ENCODE data around the gene ZNF26.
"Not testable (repeated sequence)": the region's sequence is repeated elsewhere in the genome, so short reads cannot be mapped to it uniquely, and the experiment has no call there.

The ZNF26 gene

GRCh38 chr12:132955094-132956010, 30.8 kb upstream of the ZNF26 start:
- no peak for DNase-seq (ENCODE audit: low spot score)

GRCh38 chr12:132956011-132956788, 30.0 kb upstream of the ZNF26 start, which contains the start of gene ZNF605:
TSS of gene ZNF605 (minus strand) at chr12:132956306. CDS start at chr12:132945635, 10,671 bp downstream.
- DNase-seq (ENCODE audit: low spot score) = peak; percentile 88

GRCh38 chr12:132961790-132962189, 24.4 kb upstream of the ZNF26 start:
- not testable (repeated sequence) for DNase-seq (ENCODE audit: low spot score)

DNA sequence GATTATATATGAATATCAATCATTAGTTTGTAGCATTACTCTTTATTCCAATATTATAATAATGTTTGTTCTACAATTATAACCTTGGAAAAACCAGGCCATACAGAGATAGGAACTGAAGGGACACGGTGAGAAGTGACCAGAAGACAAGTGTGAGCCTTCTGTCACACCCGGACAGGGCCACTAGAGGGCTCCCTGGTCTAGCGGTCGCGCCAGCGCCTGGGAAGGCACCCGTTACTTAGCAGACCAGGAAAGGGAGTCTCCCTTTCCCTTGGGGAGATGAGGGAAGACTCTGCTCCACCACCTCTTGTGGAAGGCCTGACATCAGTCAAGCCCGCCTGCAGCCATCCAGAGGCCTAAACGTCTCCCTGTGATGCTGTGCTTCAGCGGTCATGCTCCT, 22.2 kb upstream of the ZNF26 start:
- DNase-seq (ENCODE audit: low spot score) = not testable (repeated sequence)

GRCh38 chr12:132965796-132966195, 20.4 kb upstream of the ZNF26 start:
- no peak for DNase-seq (ENCODE audit: low spot score)

DNA sequence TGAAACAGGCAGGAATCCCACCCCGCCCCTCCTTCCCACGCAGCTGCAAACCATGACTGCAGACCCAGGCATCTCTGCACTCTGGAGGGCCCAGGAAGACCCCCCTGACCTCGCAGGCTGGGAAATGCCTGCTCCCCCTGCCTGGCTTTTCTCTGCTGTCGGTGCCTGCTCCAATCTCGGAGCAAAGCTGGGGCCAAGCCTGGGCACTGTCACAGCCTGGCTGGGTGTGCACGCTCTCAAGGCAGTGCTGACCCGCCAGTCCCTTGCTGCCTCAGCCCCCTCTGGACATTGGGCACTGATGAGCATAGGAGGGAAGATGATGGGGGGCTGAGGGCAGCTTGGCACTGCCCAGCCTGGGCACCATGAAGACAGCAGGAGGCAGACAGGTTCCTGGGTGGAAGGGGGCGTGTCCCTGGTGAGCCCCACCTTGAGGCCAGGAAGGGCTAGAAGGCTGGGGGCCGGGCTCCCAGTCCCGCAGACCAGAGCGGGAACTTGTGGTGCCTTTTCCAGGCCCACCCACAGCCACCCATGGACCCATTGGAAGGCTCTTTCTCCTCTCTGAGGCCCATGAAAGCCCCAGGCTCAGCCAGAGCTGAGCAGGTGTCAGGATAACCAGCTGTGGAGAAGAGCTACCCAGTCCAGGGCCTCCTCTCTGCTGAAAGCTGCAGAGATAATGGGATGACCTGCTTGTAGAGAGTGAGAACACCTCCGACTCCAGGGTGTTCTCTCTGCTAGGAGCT, 19.3 kb upstream of the ZNF26 start:
- DNase-seq (ENCODE audit: low spot score) = no peak

GRCh38 chr12:132967736-132968135, 18.4 kb upstream of the ZNF26 start:
- DNase-seq (ENCODE audit: low spot score) = no peak

DNA sequence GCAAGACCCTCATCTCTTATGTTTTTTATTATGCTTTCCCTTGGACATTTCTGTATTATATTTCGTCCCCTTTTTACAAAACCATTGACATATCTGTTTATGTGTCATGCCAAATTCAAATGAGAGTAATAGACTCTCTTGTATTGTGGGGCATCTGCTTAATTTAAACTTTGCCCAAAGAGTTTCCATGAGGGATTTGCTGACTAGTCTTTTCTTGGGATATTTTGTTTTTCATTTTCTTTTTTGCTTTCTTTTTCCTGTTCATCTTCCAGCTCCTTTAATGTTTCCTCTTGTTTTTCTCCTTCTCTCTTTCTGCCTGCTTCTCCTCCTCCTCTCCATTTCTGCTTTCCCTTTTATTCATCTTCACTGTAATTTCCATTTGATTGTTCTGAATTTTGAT, 13.8 kb upstream of the ZNF26 start:
- DNase-seq (ENCODE audit: low spot score) = no peak

- DNase-seq (ENCODE audit: low spot score) = not testable (repeated sequence)
Observed at GRCh38 chr12:132976870-132977269, 9.3 kb upstream of the ZNF26 start.

GRCh38 chr12:132986885-132987225, 688 bp downstream of the ZNF26 start:
- DNase-seq (ENCODE audit: low spot score) = no peak

DNA sequence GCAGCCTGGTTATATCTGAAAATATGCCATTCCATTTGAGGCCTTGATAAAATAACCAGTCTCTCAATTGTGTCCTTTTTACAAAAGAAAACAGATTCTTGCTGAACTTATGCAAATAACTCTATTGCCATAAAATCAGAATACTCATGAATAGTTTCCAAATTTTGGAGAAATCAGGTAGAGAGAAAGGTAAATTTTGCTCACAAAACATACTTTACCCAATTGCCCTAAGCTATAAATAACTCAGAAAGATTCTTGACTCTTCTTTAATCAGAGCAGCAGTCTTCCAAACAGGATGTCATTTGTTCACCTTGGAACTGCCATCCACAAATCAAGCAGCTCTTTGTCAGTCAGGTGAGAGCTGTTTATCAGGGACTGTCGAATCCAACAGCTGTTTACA, 12.6 kb downstream of the ZNF26 start:
- DNase-seq (ENCODE audit: low spot score) = no peak

GRCh38 chr12:133010657-133011297, 24.6 kb downstream of the ZNF26 start:
- DNase-seq (ENCODE audit: low spot score) = no peak

DNA sequence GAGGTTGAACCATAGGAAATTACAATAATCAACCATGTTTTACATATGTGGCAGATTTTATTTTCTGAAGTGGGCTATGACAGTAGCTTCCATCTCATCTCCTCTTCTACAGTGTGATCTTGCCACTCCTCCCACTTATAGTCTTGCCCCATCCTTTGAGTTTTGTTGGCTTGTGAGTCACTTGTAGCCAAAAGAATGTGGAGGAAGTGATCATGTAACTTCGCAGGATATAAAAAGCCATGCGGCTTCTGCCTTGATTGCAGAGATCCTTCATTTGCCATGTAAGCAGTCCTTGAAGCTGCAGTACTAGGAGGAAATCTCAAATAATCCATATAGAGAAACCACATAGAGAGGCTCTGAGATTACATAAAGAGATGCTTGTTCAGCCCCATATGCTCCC, 37.4 kb downstream of the ZNF26 start:
- no peak for DNase-seq (ENCODE audit: low spot score)

DNA sequence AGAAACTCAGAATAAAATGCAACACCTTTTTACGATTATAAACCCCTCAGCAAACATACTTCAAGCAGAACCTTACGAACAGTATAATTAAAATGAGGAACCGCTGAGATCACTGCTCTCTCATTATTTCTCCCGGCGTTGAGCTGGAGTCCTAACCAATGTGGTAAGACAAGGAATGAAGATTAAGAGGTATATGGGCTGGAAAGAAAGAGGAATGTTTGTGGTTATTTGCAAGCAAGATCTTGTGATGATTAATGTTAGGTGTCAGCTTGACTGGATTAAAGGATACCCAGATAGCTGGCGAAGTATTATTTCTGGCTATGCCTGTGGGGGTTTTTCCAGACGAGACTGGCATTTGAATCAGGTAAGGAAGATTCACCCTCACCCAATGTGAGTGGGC, 40.8 kb downstream of the ZNF26 start:
- no peak for DNase-seq (ENCODE audit: low spot score)

GRCh38 chr12:133037207-133038005, 51.2 kb downstream of the ZNF26 start, which contains the start of gene ZNF84:
TSS of gene ZNF84 (plus strand) at chr12:133037509. CDS start at chr12:133041468, 3,959 bp downstream.
- peak; percentile 98 for DNase-seq (ENCODE audit: low spot score)

DNA sequence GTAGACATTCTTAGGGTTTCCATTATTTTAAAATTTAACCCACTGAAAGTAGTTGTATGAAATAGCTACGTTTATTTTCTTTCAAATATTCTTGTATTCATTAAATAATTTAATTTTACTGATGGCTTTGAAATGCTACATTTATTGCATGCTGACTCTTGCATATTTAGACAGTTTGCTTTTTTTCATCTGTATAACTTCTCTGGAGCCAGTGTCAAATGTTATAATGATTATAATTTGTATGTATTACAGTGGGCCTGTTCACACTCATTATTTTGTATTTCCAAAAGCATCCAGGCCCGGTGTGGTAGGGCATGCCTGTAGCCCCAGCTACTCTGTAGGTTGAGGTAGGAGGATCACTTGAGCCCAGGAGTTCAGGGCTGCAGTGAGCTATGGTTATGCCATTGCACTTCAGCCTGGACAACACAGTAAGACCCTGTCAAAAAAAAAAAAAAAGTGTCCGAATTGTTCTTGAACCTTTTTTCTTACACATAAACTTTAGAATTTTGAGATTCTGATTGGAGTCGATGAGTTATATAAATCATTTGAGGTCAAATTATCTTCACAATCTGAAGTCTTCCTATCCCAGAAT, 52.0 kb downstream of the ZNF26 start:
- DNase-seq (ENCODE audit: low spot score) = no peak

- no peak for DNase-seq (ENCODE audit: low spot score)
Observed at GRCh38 chr12:133046698-133047097, 60.5 kb downstream of the ZNF26 start.

GRCh38 chr12:133057446-133057845, 71.3 kb downstream of the ZNF26 start:
- no peak for DNase-seq (ENCODE audit: low spot score)

- DNase-seq (ENCODE audit: low spot score) = no peak
Observed at GRCh38 chr12:133058203-133059113, 72.3 kb downstream of the ZNF26 start.

All from CD4-positive, alpha-beta T cell treated with Interleukin-2 at 100 ng/mL for 4 hours (primary cell).